ENCODE data around the gene UBIAD1.

The UBIAD1 gene, protein sequence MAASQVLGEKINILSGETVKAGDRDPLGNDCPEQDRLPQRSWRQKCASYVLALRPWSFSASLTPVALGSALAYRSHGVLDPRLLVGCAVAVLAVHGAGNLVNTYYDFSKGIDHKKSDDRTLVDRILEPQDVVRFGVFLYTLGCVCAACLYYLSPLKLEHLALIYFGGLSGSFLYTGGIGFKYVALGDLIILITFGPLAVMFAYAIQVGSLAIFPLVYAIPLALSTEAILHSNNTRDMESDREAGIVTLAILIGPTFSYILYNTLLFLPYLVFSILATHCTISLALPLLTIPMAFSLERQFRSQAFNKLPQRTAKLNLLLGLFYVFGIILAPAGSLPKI
- 4.5 to 17.2 (median 10.0) reads per million in 17 experiments for total RNA-seq

DNA sequence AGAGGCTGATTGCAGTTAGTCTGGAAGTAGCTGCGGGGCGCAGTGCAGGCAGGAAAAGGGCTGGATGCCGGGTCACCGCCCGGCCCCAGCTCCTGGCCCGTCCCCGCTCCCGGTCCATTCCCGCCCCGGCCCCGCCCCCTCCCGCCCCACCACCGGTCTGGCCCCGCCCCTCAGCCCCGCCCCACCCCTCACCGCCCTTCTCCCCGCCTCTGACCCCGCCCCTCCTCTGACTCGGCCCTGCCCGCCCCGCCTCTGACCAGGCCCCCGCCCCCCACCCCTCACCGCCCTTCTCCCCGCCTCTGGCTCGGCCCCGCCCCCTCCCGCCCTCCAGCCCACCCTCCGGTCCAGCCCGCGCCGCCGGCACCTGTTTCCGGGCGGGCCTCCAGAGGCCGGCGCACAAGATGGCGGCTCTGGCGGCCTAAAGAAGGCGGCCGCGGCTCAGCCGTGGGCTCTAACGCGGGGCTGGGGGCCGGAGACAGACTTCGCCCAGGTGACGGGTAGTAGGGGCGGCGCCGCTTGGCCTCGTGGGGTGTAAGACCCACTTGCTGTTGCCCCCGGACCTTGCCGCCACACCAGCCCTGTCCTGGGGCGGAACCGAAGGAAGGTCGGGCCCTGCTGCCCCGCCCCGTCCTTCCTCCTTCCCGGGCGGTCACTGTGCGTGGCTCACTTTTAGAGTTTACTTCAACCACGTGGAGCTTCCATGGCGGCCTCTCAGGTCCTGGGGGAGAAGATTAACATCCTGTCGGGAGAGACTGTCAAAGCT is at the start of gene UBIAD1:
Gene UBIAD1 (plus strand): TSS at position 367 of the 763 bp plus-strand sequence. CDS start 334 bp downstream, at position 701.
- peak; percentile 89 to 97 (median 93) for DNase-seq

DNA sequence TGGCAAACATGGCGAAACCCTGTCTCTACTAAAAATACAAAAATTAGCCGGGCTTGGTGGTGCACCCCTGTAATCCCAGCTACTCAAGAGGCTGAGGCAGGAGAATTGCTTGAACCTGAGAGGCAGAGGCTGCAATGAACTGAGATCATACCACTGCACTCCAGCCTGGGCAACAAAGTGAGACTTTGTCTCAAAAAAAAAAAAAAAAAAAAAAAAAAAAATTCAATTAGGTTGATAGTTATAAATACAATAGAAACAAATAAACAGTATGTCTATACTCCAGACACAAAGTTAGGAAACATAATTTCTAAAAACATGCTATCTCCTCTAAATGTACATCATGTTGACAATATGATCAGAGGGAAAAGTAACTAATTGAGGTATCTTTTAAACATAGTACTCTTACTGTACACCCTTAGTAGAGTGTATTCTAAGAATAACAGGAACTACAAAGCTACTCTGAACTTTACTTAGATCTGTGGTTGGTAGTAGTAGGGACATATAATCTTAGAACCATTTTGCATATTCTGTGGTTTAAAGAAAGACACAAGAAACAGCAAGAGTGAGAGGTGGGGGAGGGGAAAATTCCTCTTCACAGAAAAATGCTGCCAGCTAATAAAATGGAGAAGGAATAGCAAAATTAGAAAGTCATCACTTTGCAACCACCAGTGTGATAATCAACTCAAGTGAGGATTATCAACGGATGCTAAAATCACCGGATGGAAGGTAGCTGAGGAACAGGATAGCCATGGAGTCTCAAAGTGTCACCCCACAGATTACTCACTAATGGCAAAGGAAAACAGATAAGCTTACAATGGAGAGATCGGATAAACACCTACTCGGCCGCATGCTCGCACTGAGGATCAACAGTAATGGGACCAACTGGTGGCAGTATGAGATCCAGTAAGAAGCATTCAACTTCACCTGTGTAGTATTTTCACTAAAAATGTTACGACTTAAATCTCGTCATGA is 45.6 kb upstream of the UBIAD1 start:
- DNase-seq, result no peak

DNA sequence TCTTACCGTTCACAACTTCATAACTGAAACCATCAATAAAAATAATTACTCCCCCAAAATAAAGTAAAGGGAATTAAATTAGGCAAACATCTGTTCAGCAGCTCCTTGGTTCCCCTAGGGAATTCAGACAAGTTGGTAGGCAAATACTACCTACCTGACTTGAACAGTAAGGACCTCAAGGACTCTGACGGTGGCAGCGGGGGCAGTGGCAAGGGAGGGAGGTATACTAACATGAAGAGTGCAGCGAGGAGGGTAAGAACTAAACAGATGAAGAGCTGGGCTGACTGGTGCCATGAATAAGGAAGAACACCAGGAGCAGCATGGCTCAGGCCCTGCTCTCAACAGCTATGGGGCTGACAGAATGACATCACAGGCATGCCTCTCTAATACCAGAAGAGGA is 43.8 kb upstream of the UBIAD1 start:
- peak; percentile 13 to 44 (median 34) for DNase-seq

DNA sequence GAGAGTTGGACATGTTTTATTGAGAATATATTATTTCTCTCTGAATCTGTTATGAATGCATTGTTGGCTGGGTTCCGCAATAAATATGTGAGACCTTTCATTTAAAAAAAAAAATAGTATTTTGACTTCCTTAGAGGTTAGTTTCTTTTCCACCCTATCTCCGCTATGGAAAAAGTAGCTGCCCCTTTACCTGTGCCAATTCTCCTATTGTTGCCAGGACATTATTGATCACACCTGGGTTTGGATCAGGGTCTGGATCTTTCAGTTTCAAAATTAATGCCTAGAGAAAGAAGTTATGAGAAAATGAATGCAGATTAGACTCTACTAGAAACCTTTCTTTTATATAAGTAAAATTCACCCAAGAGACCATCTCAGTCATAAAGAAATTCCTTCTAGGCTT is 39.8 kb upstream of the UBIAD1 start:
- no peak for DNase-seq

DNA sequence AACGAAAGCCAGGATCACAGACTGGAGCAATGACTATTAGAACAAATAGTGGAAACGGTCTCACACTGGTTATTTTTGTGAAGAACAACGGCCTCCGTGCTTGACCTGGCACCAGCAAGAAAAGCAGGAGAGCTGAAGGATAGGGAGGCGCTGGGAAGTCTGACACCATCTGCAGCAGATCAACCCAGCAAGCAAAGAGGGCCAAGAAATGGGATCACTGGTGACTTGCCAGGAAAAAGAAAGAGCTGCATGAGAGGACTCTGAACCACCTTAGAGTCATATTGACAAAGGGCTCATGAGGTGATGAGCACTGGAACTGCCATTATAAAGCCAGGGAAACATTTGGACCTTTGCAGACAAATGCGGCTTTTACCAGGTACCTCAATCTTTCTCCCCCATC is 35.6 kb upstream of the UBIAD1 start:
- no peak for DNase-seq

DNA sequence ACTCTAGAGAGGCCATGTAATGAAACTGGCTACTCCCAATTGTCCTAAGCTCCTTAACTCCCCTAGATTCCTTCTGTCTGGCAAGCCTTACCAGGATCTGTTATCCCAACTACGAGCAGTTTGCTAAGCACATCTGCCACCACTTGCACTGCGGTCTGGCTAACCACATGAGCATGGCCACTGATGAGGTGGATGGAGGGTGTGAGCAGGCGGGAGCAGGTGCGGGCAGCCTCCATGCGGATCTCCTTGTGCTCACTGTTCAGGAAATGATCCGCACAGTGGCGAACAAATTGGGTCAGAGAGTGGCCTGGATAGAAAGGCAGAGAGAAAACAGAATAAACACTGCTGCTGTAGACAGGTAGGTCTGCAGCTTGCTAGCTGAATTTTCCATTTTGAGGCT is 34.7 kb upstream of the UBIAD1 start:
- DNase-seq, result no peak

DNA sequence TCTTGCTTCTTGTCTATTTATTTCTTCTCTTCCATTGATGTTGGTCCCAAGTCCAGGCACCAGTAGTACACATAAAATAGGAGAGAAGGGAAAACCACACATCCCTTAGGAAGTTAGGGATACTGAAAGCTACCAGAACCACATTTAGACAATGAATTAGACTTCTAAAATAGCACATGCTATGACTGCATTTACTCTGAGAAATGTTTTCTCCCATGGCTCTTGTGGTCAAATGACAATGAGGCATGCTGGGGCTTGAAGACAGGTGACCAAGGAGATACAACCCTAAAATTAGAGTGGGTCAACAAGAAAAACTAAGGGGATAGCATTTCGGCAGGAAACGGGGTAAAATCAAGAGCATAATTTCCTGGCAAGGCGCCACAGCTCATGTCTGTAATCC is 27.8 kb upstream of the UBIAD1 start:
- DNase-seq, result no peak

DNA sequence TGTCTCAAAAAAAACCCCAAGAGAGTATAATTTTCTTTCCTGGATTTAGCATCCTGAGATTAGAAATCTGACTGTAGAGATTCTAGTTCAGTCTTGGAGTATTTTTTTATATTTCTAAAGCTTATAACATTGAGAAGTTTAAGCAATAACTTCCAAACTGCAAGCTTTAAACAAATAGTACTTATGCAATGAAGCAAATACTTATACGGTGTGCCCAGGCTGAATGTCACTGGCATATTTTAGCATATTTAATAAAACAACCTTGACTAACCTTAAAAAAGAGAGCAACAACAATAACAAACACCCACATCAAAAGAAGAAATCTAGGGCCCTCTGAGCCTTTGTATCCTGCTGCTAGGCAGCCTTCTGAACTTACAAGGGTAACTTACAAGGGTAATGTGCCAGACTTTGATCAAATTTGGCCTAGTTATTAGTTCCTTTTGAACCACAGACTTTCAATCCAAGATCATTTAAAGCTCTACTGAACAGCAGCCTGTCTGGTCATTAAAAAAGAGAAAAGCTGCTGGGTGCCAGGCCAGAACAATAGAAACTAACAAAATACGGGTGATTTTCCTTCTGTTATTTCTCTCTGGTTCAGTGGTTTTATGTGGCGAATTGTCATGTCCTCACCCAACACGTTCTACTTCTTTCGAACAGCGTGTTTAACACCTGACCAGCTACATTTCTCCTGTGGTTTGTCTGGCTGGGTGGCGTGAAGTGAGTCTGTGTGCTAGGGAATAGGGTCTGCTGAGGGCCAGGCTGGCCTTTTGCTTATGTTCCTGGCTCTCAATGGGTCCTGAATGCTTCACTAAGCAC is 26.9 kb upstream of the UBIAD1 start:
- no peak for DNase-seq

DNA sequence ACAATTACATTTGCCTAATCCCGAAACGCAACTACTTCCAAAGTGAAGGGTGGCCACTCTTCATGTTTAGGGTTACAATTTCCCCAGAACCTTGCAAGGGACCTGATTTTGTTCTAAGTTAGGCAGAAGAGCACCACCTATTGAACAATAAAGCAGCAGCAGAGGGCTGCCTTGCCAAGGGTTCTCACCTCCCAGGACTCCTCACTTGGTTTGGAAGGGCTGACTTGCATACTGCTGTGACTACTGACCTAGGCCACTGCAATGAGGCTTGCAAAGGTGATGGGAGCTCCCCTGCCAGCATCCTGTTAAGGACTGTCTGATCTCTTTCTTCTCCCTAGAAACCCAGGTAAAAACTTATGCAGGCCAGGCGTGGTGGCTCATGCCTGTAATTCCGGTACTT is 24.8 kb upstream of the UBIAD1 start:
- DNase-seq, result no peak

DNA sequence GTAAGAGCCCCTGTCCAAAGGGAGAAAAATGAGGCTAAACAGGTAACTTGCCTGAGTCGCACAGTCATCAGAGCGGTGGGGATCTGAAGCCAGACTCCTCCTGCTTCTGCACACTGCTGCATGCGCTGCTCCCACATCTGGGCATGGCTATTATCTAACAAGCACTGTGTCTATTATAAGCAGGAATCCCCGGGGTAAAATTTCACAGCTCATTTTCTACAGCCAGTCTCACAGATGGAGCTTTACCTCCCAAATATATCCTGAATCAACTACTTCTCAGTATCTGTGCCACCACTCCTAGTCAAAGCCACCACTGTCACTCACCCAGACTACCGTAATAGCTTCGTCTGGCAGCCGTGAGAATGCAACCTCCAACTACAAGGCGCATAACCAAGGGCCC is 20.5 kb upstream of the UBIAD1 start:
- DNase-seq, result no peak

DNA sequence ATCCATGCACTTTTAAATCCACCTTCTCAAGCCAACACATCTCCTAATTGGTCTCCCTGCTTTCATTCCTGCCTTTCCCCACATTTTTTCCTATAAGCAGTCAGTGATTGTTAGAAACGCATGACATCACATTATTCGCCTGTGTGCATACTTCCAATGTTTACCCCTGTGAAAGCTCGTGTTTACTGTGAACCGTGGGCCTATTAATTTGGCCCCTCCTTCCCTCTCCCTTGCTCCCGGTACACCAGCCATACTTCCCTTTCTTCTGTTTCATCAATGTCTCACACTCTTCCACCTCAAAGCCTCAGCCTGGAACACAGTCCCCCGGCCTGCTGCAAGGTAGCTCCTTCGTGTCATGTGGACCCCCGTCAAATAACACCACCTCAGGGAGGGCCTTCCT is 19.8 kb upstream of the UBIAD1 start:
- DNase-seq, result no peak

DNA sequence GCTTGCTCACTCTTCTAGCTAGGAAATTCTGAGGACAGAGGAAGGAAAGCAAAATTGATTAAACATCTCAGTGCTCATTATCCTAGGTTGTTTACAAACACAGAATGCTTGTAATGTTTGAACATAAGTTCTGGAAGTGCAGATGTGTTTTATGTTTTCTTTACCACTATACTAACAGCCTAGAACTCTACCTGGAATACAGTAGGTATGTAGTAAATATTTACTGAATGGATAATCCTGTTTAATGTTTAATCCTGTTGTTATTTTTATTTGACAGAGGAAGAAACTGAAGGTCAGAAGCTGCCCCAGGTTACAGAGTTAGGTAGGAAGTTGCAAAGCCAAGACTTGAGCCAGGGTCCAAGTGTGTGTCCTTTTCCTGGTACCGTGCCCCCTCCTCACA is 16.7 kb upstream of the UBIAD1 start:
- DNase-seq, result no peak

DNA sequence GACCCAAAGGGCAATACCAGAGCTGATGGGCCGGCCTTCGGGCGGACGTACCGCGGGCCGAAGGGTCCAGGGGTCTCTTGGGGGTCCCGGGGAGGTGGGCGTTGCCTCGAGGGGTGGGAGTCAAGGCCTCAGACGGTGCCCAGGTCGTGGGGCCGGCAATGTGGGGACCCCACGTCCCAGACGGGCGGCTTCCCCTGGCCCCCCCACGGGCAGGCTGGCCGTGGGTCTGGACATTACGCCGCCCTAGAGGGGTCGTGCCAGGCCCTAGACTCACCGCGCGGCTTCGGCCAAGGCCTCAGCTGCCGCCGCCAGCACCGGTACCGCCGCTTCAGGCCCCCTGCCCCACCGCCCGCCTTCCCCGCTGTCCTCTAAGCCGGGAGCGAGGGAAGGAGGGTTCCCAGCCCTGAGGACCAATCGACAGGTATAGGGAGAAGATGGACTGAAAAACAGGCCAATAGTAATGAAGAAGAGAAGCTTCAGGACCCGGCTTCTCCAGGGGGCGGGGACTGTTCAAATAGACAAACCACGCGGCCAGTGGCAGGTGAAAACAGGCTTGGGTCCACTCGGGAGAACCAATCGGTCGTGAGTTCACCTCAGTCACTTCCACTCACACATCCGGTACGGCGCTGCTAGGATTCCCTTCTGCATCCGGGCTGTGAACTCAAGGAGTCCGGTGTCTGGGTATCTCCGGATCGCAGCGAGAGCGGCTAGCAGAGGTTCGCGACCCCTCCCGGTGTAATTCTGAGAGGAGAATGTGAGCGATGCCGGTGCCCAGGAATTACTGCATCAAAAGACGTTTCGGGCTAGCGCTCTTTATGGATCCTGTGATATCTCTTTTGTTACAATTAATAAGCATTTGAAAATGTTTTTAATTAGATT is 10.6 kb upstream of the UBIAD1 start, which contains the start of gene MTOR:
Gene MTOR (minus strand): TSS at position 381 of the 879 bp plus-strand sequence. CDS start 3,142 bp downstream, outside the sequence.
- DNase-seq, result peak; percentile 98 to 100 (median 100)

DNA sequence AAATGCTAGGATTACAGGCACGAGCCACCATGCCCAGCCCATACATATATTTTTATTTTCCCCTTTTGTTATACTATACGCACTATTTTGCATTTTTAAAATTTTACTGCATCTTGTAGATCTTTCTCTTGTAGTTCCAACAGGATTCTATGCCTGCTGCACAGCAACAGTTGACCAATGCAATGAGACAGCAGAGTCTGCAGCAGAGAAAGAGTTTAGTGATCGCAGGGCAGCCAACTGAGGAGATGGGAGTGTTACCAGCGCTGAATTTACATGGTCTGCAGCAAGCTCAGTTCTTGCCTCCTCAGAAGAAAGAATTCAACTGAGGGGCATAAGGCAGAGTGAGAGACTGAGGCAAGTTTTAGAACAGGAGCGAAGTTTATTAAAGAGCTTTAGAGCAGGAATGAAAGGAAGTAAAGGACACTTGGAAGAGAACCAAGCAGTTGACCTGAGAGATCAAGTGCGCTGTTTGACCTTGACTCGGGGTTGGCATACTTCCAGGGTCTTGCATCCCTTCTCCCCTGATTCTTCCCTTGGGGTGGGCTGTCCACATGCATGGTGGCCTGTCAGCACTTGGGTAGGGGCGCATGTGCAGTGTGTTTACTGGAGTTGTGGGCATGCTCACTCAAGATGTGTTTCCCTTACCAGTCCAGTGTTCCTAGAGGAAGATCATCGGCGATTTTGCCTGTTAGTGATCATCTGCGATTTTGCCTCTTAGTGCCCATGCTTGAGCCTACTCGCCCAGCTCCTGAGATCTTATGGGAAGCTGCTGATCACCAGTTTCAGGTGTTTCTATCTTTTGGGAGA is 6.5 kb upstream of the UBIAD1 start:
- DNase-seq, result no peak

DNA sequence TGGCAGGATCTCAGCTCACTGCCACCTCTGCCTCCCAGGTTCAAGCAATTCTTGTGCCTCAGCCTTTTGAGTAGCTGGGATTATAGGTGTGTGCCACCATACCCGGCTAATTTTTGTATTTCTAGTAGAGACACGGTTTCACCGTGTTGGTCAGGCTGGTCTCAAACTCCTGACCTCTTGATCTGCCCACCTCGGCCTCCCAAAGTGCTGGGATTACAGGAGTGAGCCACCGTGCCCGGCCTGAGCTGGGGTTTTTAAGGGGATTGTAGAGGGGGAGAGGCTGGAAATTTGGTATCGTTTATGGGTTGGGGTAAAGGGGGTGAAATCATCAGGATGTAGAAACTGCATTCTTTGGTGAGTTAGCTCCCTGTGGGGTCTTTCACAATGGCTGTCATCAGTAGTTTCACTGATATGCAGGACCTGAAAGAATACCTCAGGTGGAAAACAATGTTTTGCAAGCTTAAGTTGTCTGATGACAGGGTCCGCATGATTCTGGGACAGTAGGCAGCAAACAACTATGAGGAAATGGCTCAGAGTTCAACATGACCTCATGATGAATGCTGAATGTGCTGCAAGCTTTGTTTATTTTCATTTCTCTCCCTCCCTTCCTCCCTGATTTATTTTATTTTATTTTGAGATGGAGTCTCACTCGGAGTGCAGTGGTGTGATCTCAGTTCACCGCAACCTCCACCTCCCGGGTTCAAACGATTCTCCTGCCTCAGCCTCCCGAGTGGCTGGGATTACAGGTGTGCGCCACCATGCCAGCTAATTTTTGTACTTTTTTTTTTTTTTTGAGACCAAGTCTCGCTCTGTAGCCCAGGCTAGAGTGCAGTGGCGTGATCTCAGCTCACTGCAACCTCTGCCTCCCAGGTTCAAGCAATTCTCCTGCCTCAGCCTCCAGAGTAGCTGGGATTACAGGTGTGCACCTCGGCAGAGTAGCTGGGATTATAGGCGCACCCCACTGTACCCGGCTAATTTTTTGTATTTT is 5.4 kb upstream of the UBIAD1 start:
- DNase-seq, result peak in 2 of 4 experiments; percentile 8 to 36

DNA sequence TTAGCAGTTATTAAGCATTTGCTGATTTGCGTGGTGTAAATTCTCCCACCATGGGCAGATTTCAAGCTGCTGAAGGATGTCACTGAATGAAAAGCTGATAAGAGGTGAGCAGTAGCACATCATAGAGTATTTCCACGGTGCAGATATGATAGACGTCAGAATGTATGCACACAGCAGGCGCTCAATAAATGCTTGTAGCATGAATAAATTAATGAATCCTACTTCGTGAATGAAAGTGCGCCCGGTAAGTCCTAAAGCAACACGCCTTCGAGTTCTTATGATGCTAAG is 510 bp upstream of the UBIAD1 start:
- no peak for DNase-seq

DNA sequence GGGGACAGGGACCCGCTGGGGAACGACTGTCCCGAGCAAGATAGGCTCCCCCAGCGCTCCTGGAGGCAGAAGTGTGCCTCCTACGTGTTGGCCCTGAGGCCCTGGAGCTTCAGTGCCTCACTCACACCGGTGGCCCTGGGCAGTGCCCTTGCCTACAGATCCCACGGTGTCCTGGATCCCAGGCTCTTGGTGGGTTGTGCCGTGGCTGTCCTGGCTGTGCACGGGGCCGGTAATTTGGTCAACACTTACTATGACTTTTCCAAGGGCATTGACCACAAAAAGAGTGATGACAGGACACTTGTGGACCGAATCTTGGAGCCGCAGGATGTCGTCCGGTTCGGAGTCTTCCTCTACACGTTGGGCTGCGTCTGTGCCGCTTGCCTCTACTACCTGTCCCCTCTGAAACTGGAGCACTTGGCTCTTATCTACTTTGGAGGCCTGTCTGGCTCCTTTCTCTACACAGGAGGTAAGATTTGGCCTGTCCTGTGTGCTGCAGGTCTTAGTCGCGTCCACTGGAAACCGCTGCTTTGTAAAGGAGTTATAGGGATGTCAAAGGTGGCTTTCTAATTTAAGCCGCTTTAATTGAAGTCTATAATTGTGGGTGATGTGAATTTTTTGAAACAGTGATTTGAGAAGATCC is 717 bp downstream of the UBIAD1 start:
- DNase-seq, result peak in 1 of 4 experiments; percentile 13

DNA sequence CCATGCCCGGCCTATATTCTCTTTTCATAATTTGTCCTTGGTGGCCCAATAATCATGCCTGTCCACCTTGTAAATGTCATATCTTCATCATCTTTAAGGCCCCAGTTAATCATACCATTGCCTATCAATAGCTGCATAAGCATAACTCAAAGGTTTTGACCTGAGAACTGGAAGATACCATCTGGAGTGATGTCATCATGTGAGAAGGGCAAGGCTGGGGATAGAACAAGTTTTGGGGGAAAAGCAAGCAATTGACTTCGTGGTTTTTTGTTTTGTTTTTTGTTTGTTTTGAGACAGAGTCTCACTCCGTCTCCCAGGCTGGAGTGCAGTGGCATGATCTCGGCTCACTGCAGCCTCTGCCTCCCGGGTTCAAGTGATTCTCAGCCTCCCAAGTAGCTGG is 6.2 kb downstream of the UBIAD1 start:
- no peak for DNase-seq
